GM19043 (cell line): ENCODE data around the gene ZNF431.
"Not testable (repeated sequence)": the region's sequence is repeated elsewhere in the genome, so short reads cannot be mapped to it uniquely, and the experiment has no call there.

ENCODE experiments used
- ATAC-seq: cut with Tn5 transposase; IDR thresholded peaks from one replicate; pipeline ENCODE4 v1.9.1; 2021; ENCODE audit warnings: low read depth; ENCODE audit not compliant: unreplicated experiment

ZNF431 gene

DNA sequence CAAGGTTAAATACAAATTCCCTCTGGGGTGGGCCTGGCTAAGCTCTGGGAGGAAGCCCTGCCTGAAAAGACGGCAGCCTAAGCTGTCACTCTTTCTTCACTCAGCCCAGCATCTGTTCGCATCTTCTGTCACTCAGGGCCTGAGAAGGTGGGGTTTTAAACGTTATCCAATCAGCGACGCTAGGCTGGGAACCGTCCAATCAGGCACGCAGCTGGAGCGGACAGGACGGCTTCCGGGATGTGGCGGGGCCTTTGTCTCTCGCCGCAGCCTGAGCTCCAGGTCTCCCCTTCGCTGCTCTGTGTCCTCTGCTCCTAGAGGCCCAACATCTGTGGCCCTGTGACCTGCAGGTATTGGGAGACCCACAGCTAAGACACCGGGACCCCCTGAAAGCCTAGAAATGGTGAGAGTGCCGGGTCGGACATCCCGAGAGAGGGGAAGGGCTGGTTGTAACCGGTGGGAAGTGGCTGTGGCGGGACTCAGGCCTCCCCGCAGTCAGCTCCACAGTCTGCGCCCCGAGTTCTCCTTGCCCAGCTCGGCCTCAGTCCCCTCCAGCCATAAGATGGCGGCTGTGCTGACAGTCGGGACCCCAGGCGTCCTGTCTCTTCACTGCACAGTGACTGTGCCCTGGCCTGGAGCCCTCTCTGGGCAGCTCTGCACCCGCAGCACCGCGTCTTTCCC, at the start of gene ZNF431:
TSS of gene ZNF431 (plus strand) at position 254 of the 678 bp plus-strand sequence. CDS start at position 398, 144 bp downstream.
- ATAC-seq, result peak; percentile 94

DNA sequence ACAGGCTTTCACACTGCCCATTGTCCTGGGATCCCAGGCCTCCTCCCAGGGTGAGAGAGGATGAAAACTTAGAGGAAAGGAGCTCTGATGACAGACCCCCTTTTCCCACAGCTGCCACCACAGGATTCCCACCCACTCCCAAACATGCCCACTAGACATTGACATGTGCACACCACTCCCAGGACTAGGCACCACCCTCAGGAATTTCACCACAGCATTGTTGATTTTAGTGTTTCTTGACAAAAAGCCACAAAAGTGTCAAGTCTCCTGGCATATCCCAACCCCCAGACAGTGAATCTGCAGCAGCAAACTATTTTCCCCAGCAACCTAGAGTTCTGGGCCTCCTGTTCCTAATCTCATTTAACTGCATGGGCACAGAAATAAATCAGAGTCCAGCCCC, 49.7 kb upstream of the ZNF431 start:
- ATAC-seq, result no peak

DNA sequence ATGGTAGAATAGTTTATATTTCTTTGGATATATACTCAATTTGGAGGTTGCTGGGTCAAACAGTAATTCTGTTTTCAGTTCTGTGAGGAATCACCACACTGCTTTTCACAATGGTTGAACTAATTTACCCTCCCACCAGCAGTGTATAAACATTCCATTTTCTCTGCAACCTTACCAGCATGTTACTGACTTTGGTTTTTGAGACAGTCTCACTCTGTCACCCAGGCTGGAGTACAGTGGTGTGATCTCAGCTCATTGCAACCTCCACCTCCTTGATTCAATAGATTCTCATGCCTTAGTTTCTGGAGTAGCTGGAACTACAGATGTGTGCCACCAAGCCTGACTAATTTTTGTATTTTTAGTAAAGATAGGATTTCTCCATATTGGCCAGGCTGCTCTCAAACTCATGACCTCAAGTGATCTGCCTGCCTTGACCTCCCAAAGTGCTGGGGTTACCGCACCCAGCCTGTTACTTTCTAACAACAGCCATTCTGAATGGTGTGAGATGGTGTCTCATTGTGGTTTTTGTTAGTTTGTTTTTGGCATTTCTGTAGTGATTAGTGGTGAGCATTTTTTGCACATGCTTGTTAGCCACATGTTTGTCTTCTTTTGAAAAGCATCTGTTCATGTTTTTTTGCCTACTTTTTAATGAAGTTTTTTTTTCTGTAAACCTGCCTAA, 47.4 kb upstream of the ZNF431 start:
- no peak for ATAC-seq

DNA sequence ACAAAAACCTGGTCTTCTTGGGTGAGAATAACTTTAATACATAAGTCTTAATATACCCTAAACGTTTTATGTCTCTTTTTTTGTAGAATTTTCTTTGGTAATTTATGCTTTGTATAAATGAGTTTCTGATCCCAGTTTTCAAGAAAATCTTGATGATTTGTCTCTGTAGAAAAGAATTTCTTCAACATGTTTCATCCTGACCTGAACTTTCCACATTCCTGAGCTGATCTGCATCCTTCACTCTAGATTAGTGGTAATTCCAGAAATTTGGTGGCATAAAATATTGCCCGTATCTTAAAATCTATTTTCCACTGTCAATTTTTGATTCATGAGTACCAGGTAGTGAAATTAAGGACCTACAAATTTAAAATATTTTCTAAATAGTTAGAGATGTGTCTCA, 43.5 kb upstream of the ZNF431 start:
- no peak for ATAC-seq

DNA sequence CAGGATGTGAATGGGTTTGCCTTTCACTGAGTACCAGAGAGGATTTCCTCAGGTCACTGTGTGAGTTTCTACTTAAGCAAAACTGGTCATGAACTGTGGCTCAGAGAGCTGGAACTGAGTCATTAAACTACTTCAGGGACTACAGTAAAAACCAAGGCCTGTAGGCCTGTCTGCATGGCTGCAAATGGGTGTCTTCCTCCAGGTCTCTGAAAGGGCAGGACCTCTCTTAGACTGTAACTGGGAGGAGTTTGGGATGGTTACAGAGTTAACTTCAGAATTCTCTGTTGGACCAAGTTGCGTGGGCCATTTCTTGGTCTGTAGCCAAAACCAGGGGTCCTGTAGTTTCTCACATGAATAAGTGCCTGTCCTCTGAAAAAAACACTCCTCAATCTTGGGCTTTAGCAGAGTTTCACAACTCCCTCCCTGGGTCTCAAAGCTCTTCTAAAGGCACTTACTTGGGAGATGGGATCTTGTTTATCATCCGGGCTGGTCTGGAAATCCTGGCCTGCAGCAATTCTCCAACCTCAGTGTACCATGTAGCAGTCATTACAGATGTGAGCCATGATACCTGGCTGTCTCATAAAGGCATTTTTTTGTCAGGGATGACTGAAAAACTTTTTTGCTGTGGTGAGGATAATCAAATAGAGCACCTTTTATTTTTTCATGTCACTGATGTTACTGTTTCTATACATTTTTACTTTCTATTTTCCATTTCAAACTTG, 40.2 kb upstream of the ZNF431 start:
- no peak for ATAC-seq

DNA sequence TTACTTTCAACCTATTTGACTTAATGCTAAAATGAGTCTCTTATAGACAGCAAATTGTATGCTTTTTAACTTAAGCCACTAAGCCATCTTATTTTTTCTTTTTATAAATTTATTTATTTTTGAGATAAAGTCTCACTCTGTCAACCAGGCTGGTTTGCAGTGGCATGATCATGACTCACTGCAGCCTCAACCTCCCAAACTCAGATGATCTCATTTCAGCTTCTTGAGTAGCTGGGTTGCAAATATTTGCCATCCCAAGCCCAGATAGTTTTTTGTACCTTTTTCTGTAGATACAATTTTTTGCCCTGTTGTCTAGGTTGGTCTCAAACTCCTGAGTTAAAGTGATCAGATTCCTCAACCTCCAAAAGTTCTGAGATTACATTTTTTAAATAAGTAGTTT, 32.7 kb upstream of the ZNF431 start:
- ATAC-seq, result no peak

DNA sequence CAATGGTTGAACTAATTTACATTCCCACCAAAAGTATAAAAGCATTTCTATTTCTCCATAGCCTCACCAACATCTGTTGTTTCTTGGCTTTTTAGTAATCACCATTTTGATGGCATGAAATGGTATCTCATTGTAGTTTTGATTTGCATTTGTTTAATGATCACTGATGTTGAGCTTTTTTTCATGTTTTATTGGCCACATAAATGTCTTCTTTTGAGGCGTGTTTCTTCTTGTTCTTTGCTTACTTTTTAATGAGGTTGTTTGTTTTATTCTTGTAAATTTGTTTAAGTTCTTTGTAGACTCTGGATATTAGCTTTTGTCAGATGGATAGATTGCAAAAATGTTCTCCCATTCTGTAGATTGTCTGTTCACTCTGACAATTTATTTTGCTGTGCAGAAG, 31.7 kb upstream of the ZNF431 start:
- ATAC-seq, result no peak

DNA sequence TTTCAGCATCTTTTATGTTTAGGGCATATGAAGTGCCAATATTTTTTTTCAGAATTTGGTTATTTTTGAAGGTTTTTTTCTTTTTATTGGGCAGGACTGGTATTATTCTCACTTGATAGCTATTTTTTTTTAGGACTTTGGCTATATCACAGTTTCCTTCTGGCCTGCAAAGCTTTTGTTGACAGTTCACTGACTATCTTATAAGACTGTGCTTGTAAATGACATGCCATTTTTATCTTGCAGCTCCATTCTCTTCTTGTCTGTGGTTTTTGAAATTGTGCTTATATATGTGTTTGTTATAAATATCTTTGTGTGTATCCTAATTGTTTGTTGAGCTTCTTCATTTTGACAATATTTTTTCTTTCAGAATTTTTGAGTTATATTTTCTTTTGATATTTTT, 26.4 kb upstream of the ZNF431 start:
- ATAC-seq, result no peak

DNA sequence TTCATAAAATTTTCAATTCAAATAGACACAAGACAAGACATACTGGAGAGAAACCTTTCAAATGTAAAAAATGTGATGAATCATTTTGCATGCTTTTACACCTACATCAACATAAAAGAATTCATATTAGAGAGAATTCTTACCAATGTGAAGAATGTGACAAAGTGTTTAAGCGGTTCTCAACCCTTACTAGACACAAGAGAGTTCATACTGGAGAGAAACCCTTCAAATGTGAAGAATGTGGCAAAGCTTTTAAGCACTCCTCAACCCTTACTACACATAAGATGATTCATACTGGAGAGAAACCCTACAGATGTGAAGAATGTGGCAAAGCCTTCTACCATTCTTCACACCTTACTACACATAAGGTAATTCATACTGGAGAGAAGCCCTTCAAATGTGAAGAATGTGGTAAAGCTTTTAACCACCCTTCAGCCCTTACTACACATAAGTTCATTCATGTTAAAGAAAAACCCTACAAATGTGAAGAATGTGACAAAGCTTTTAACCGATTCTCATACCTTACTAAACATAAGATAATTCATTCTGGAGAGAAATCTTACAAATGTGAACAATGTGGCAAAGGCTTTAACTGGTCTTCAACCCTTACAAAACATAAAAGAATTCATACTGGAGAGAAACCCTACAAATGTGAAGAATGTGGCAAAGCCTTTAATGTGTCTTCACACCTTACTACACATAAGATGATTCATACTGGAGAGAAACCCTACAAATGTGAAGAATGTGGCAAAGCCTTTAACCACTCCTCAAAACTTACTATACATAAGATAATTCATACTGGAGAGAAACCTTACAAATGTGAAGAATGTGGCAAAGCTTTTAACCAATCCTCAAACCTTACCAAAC, 24.6 kb upstream of the ZNF431 start:
- ATAC-seq, result no peak

DNA sequence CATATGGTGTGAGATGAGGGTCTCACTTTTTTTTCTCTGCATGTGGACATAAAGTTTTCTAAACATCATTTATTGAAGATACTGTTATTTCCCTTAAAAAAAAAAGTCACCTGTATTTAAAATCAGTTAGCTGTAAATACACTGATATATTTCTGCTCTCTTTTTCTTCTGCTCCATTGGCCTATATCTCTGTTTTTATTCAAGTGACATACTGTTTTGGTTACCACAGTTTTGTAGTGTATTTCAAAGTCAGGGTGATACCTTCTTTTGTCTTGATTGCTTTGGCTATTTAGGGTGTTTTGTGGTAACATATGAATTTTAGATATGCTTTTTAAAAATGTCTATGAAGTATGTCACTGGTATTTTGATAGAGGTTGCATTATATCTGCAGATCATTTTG, 15.8 kb upstream of the ZNF431 start:
- ATAC-seq, result no peak

DNA sequence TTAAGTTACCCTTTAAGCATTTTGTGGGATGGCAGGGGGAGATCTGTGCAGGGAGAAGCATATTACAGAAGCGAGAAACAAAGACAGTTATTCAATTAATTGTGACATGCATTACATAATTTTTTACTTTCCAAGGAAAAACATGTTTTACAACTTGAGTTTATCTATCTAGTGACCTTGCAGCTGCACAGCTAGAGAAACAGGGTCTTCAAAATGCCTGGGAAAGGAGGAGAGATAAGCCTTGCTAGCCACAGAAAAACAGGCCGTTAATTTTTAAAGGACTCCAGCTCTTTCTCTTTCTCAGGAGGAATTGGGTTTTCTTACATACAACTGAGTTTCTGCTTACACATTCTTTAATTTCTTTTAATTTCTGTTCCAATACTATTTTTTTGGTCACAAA, 14.8 kb upstream of the ZNF431 start:
- no peak for ATAC-seq

DNA sequence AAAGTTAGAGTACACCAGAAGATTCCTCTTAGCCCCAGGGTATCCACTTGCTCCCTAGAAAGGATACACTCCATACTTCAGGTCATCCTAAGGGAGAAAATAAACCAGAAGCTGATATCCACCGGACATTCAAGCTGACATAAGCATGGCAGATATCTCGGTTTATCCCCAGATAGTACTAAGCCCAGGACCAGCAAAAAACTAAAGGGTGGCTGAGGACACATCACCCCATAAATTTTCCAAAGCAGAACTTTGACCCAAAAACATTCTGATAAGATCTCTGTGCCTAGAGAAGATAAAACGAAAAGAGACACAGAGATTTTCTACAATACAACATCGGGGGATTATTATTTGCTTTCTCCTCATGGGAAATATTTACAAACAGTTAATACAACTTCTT, 13.9 kb upstream of the ZNF431 start:
- ATAC-seq, result no peak

DNA sequence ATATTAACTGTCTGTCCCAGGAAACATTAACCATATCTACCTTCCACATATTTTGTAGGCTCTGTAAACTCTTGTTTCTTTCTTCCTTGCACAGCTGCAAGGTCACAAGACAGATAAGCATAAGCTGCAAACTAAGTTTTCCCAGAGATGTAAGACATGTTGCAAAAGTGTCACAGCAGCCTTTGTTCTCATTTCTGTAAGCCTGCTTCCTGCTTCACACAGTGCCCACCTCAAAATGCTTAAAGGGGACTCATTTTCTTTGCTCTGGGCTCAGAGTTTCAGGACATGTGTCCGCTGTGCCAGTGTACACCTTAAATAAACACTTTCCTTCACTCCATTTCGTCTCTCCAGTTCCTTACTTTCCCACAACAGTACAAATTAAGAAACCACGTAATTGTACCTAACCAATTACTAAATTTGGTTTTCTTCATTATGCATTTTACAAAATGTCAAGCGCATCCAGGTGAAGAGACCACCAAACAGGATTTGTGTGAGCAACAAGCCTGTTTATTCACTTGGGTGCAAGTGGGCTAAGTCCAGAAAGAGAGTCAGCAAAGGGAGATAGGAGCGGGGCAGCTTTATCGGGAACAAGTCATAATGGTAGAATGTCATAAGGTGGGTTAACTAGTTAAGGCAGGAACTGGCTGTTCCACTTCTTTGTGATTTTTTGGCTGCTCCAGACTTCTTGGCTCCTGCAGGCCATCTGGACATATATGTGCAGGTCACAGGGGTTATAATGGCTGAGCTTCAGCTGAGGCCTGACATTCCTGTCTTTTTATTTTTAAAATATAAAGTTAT, 12.7 kb upstream of the ZNF431 start:
- no peak for ATAC-seq

DNA sequence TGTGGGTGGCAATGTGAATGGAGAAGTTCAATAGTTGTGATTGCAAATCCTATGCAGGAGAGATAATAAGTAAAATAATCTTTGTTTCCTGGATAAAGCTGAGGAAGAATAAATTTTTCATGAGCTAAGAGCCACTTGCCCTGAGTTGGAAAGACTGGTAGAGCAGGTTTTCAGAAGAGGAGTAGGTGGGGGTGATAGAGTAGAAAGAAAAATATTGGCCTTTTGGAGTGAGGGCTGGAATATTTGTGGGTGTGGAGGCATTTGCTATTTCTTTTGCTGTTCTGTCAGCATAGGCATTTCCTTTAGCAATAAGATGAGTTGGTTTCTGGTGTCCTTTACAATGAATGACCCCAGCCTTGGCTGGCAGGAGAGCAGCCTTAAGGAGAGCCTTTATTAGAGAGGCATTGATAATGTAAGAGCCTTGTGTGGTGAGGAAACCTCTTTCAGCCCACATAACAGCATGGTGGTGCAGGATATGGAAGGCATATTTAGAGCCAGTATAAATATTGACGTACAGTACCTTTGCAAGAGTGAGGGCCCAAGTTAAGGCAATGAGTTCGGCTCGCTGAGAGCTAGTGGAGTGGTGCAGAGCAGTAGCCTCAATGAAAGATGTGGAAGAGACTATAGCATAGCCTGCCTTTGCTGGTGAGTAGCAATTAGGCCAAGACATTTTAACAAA, 11.6 kb upstream of the ZNF431 start:
- no peak for ATAC-seq

DNA sequence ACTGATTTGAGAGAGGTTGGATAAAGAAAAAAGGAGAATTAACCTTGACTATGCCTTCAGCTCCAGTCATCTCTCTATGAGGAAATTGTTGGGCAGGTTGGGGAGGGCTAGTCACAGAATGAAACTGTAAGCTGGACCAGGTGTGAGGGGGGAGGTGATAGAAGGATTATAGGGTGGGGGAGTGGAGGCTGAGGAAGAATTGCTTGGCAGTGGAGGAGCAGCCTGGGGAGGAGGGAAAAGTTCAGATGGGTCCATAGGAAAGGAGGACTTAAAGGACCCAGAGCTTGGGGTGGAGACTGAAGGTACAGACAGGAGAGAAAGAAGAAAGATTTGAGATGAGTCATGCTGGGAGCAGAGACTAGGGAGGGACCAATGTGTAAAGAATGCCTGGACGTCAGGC, 8.2 kb upstream of the ZNF431 start:
- ATAC-seq, result no peak

DNA sequence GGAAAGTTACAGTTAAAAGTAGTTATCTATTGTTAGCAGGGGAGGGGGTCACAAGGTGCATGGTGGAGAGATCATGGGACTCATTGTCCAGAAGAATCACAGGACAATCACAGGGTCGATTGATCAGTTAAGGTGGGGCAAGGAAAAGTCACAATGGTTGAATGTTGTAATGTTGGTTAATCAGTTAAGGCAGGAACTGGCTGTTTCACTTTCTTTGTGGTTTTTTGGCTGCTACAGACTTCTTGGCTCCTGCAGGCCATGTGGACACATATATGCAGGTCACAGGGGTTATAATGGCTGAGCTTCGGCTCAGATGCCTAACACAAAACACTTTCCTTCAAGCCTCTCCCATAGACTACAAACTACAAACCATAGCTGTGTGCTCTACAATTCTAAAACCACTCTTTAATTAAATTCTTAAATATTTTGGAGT, 6.9 kb upstream of the ZNF431 start:
- no peak for ATAC-seq

DNA sequence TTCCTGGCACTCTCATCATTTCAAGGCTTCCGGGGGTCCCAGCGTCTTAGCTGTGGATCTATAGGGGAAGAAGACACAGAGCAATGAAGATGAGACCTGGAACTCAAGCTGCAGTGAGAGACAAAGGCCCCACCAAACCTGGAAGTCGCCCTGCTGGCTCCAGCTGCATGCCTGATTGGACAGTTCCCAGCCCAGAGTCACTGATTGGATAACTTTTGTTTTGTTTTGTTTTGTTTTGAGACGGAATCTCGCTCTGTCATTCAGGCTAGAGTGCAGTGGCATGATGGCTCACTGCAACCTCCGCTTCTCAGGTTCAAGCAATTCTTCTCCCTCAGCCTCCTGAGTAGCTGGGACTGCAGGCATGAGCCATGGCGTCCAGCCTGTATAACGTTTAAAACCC, 6.4 kb upstream of the ZNF431 start:
- no peak for ATAC-seq

DNA sequence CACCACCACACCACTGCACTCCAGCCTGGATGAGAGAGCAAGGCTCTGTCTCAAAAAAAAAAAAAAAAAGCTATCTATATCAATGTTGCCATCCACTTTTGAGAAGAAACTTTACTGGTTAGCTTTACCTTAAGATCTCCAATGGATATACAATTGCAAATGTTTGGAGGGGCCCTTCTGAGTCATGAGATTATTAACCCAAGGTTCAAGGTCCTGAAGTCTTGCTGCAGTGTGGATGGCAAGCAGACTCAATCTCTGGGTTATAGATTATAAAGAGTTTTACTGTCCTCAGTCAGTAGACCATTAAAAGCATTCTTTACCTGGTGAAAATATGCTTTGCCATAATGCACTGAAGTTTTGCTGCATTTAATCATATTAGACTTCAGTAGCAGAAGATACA, 3.7 kb upstream of the ZNF431 start:
- ATAC-seq, result no peak

DNA sequence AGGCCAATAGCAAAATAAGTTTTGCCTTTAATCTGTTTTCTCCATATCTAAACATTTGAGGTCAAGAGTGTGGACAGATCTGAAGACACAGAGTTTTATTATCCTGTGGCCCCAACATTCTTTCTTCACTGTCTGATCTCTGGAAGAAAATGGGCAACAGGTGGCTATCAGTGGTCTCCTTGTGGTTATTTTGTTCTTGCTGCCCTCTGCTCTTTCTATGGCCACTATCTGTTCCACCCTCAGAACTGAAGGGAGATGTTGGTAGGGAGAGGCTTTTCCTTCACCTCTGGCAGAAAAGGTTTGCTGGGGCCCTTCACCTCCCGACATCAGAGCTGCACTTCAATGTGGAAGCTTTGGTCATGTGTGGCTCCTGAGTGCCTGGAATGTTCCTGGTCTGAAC, 834 bp upstream of the ZNF431 start:
- not testable (repeated sequence) for ATAC-seq
